Kidney (tissue), 14 donors: ENCODE measurements around the gene TESPA1. TPM values are rescaled to one million over a fixed set of nuclear protein-coding genes. Genes with fewer than 3 reads are reported as not detected.

Experiments used
- DNase-seq, 5 donors: peaks; one replicate each; pipeline ENCODE4 v3.0.0-alpha.2; 2013 to 2020
- FAIRE-seq: peaks from 2 replicates; lab custom pipeline; 2012; peaks lifted over from hg19 to GRCh38; lab: Jason Lieb, UNC
- H3K27ac ChIP-seq, 2 donors: one replicate each; pipeline ENCODE4 v1.7.0; 2013; ENCODE audit warnings: low read depth in 2 of 2, low read length in 2 of 2, inconsistent platforms in 1 of 2
- H3K27me3 ChIP-seq: one replicate; pipeline ENCODE4 v1.7.1; 2013; ENCODE audit warnings: low read length, inconsistent platforms; ENCODE audit not compliant: control insufficient read depth, insufficient read depth
- H3K36me3 ChIP-seq, 3 donors: one replicate each; pipeline versions ENCODE4 v1.7.0 to v1.7.1; 2013; ENCODE audit warnings: low read length in 3 of 3, control low read depth in 1 of 3, inconsistent platforms in 1 of 3; ENCODE audit not compliant: insufficient read depth in 3 of 3, control insufficient read depth in 2 of 3
- H3K4me1 ChIP-seq, 3 donors: one replicate each; pipeline versions ENCODE4 v1.7.0 to v1.7.1; 2013; ENCODE audit warnings: low read length in 3 of 3, inconsistent platforms in 1 of 3, low read depth in 1 of 3; ENCODE audit not compliant: control insufficient read depth in 2 of 3, insufficient read depth in 2 of 3
- H3K4me3 ChIP-seq, 3 donors: one replicate each; pipeline versions ENCODE4 v1.7.0 to v1.8.1; 2013; ENCODE audit warnings: low read length in 3 of 3, control low read depth in 1 of 3, inconsistent platforms in 1 of 3
- H3K9ac ChIP-seq, 3 donors: one replicate each; pipeline versions ENCODE4 v1.7.0 to v1.7.1; 2013; ENCODE audit warnings: low read length in 3 of 3, control low read depth in 1 of 3, inconsistent platforms in 1 of 3
- H3K9me3 ChIP-seq, 3 donors: one replicate each; pipeline versions ENCODE4 v1.7.0 to v1.7.1; 2013; ENCODE audit warnings: low read length in 3 of 3, control low read depth in 1 of 3, inconsistent platforms in 1 of 3; ENCODE audit not compliant: control insufficient read depth in 2 of 3, insufficient read depth in 1 of 3
- CTCF ChIP-seq: IDR thresholded peaks from 3 replicates; pipeline ENCODE4 v1.5.1; 2012; ENCODE audit warnings: mild to moderate bottlenecking, moderate library complexity, borderline replicate concordance; ENCODE audit not compliant: insufficient read depth; ENCODE audit errors: extremely low read depth
- intact Hi-C: fragments of 100-400 bp; cut with DNase I; formaldehyde crosslinking; loops from one replicate; pipeline ENCODE4 v1.11.1; 2022
- polyA plus RNA-seq: library from polyadenylated mRNA; stranded (reverse); fragments of 350-450 nt; fragmentation: Illumina TruSeq; extraction: RNeasy Lipid Tissue Mini Kit (QIAGEN cat#74804); gene quantifications from one replicate; pipeline ENCODE4 v1.2.3, GENCODE V29; 2014; ENCODE audit warnings: low read depth, low replicate concordance; ENCODE audit not compliant: insufficient read depth
- total RNA-seq: library from RNA; stranded (reverse); fragmentation: NEBNext Ultra II Directional; extraction: Animal tissue kit (Norgen Biotek cat#: 25700); gene quantifications from one replicate; pipeline ENCODE4 v1.2.1, GENCODE V29; 2021
- donor health status: control.
- donor health status: control.
- donor health status: control.
- donor health status: control.
- donor health status: control.
- donor health status: DM: yes; HTN: yes; CAD: no.
- donor health status: Normal renal cell carcinoma (clear cell type).

Gene TESPA1
- total and polyA plus RNA-seq, 2 donors from 2014 or later, result 4.9 TPM; not detected in 1

GRCh38 chr12:54956818-54957641 lies 27.5 kb downstream of the TESPA1 start:
- Histone ChIP-seq H3K27me3 (no peaks in the 10 kb centered on the region), H3K9ac (no peak overlapping the region), H3K27ac (no peak overlapping the region), H3K9me3 (no peaks in the 10 kb centered on the region), H3K36me3 (no peaks in the 10 kb centered on the region), H3K4me3 (no peak overlapping the region), H3K4me1 (no peaks in the 10 kb centered on the region)
- DNase-seq, result no peak
- FAIRE-seq, result no peak
- intact Hi-C loops, result loop anchor here (10.0 kb wide), 1 partner anchor 202 kb away; no protein-coding TSS in a partner anchor
- no peak for TF ChIP-seq CTCF

- DNase-seq, result no peak
These were observed 28.2 kb downstream of the TESPA1 start for GRCh38 chr12:54956322-54956721.

GRCh38 chr12:54954801-54955200 lies 29.8 kb downstream of the TESPA1 start:
- Histone ChIP-seq H3K27me3 (no peaks in the 10 kb centered on the region), H3K4me3 (no peak overlapping the region), H3K9ac (no peak overlapping the region), H3K27ac (no peak overlapping the region), H3K4me1 (no peaks in the 10 kb centered on the region), H3K9me3 (no peaks in the 10 kb centered on the region), H3K36me3 (no peaks in the 10 kb centered on the region)
- FAIRE-seq (no peak), DNase-seq (no peak)
- no peak for TF ChIP-seq CTCF
- intact Hi-C loops, result loop anchor here (10.0 kb wide), 1 partner anchor 200 kb away; no protein-coding TSS in a partner anchor

More at GRCh38 chr12:54956322-54956721, 28.2 kb downstream of the TESPA1 start:
- intact Hi-C loops, result loop anchor here (10.0 kb wide), 1 partner anchor 202 kb away; no protein-coding TSS in a partner anchor
- no peaks in the 10 kb centered on the region for H3K4me1 ChIP-seq
- no peaks in the 10 kb centered on the region for H3K9me3 ChIP-seq
- H3K4me3 ChIP-seq, result no peak overlapping the region
- FAIRE-seq, result no peak
- H3K9ac ChIP-seq, result no peak overlapping the region
- no peaks in the 10 kb centered on the region for H3K36me3 ChIP-seq
- H3K27ac ChIP-seq, result no peak overlapping the region
- no peak for TF ChIP-seq CTCF
- no peaks in the 10 kb centered on the region for H3K27me3 ChIP-seq
